BLaER1 treated with 17β-estradiol and CSF1 and Interleukin-3, amounts not matched to agents 10 nM and 100 nM (cell line): ENCODE data around the gene PAX2.
A peak's percentile ranks its signal among the peaks of the same experiment; 100 is the strongest.

Source experiments
- H3K27ac ChIP-seq, 11 experiments: shearing (Covaris generic); formaldehyde crosslinking; 2 replicates each; pipeline ENCODE4 v1.8.1; 2022
- H3K27me3 ChIP-seq, 11 experiments: shearing (Covaris generic); formaldehyde crosslinking; 2 replicates each; pipeline ENCODE4 v1.8.1; 2022
- H3K36me3 ChIP-seq, 11 experiments: shearing (Covaris generic); formaldehyde crosslinking; 2 replicates each; pipeline ENCODE4 v1.8.1; 2022
- H3K4me1 ChIP-seq, 10 experiments: shearing (Covaris generic); formaldehyde crosslinking; 2 replicates each; pipeline ENCODE4 v1.8.1; 2022
- H3K4me2 ChIP-seq, 11 experiments: shearing (Covaris generic); formaldehyde crosslinking; 2 replicates each; pipeline ENCODE4 v1.8.1; 2022
- H3K4me3 ChIP-seq, 10 experiments: shearing (Covaris generic); formaldehyde crosslinking; 2 replicates each; pipeline ENCODE4 v1.8.1; 2022
- H3K9ac ChIP-seq, 11 experiments: shearing (Covaris generic); formaldehyde crosslinking; 2 replicates each; pipeline ENCODE4 v1.8.1; 2022
- H3K9me3 ChIP-seq, 11 experiments: shearing (Covaris generic); formaldehyde crosslinking; replicated peaks in 1 of 11; 2 replicates each; pipeline ENCODE4 v1.8.1; 2022
- H4K20me1 ChIP-seq, 11 experiments: shearing (Covaris generic); formaldehyde crosslinking; 2 replicates each; pipeline ENCODE4 v1.8.1; 2022
- Cebpa-rat ChIP-seq, 11 experiments: shearing (Covaris generic); IDR thresholded peaks; 2 replicates each; pipeline ENCODE4 v1.8.1; 2022

Gene PAX2

DNA sequence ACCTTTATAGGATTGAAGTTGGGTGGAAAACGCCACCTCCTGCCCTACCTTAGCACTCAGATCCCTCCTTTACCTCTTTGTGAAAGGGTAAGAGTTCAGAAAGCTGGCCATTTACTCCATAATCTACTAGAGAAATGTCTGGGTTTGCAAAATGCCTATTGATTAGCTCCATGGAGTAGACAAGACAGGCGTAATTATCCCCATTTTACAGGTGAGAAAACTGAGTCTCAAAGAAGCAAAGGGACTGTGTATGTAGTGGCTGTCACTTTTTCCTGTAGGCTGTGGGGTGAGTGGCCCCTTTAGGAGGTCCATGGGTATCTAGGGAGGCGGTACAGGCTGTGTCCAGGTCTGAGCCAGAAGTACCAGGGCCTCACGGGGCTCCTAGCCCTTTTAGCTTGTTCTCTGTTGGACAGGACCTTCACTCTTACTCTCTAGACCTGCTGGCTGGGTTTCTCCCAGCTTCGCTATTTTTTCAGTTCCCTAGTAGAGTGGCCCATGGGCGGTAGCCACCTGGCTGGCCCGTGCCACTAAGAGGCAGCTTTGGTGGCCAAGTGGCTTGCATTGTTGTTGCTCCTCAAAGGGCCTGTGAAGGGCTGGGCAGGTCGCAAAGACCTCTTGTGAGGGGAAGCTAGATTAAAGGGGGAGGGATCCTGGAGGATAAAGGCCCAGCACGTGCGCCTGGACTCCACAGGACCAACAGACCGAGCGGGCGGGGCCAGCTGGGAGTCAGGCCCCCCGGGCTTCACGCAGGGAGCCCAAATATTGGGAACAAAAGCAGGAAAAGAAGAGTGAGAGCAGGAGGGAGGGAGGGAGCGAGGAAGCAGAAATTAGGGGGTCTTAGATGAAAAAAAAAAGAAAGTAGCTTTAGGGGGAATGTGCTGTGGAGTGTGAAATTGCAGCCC lies 4.7 kb upstream of the PAX2 start:
- TF ChIP-seq Cebpa-rat (IDR thresholded peaks at IDR 0.05): no peak
- Histone ChIP-seq H3K9me3 (no peaks in the 10 kb centered on the region), H3K27me3 (peaks cover 99 to 100% (median 100%) of the 10 kb centered on the region in 11 experiments), H3K27ac (no peak overlapping the region), H3K4me2 (no peak overlapping the region), H4K20me1 (peaks cover 0 to 95% (median 85%) of the 10 kb centered on the region in 11 experiments; a peak in 19 of 22 replicates), H3K4me1 (peaks cover 0 to 42% (median 27%) of the 10 kb centered on the region in 10 experiments; a peak in 14 of 20 replicates), H3K9ac (no peak overlapping the region), H3K4me3 (no peak overlapping the region), H3K36me3 (no peaks in the 10 kb centered on the region)

GRCh38 chr10:100741378-100742075 lies 3.9 kb upstream of the PAX2 start:
- Histone ChIP-seq H3K27ac (no peak overlapping the region), H3K9ac (no peak overlapping the region), H3K27me3 (peaks cover 99 to 100% (median 100%) of the 10 kb centered on the region in 11 experiments), H3K4me3 (peak overlapping the region in 2 of 10 experiments; percentile 13 to 33; a peak in 2 of 20 replicates), H3K4me2 (peak overlapping the region in 3 of 11 experiments; percentile 51 to 73 (median 73); a peak in 6 of 22 replicates), H3K4me1 (peaks cover 0 to 49% (median 30%) of the 10 kb centered on the region in 10 experiments; a peak in 14 of 20 replicates), H4K20me1 (peaks cover 0 to 95% (median 88%) of the 10 kb centered on the region in 11 experiments; a peak in 19 of 22 replicates), H3K36me3 (no peaks in the 10 kb centered on the region), H3K9me3 (no peaks in the 10 kb centered on the region)
- TF ChIP-seq Cebpa-rat (IDR thresholded peaks at IDR 0.05): no peak

DNA sequence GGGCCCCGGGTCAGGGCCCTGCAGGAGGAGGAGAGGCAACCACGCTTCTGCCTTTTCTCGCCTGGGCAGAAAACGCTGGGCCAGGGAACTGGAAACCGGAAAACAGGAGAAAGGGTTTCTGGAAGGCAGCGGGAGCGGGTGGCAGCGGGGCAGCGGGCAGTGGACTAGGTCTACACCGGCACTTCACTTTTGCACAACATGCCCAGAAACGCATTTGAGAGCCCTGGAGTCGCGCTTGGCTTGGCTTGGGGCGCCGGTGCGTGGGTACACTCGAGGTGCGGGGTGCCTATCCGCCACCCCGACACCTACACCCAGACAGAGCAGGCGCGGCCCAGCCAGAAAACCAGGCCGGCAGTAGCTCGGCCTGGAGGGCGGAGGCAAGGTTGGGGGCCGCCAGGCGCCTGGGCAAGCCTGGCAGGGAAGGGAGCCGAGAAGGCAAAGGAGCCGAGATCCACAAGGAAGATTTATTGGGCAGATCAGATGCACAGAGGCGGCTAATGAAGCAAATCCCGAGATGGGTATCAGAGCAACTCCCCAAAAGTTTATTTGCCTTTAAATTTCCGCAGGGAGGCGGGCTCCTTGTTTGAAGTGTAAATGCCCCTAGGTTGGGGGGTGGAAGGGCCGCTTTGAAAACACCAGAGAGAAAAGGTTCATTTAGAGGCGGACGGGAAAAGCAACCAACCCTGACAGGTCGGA lies 3.2 kb upstream of the PAX2 start:
- H4K20me1 ChIP-seq: peaks cover 0 to 97% (median 90%) of the 10 kb centered on the region in 11 experiments; a peak in 19 of 22 replicates
- no peaks in the 10 kb centered on the region for H3K9me3 ChIP-seq
- H3K36me3 ChIP-seq: no peaks in the 10 kb centered on the region
- H3K4me2 ChIP-seq: peak overlapping the region in 5 of 11 experiments; percentile 26 to 73 (median 51); a peak in 9 of 22 replicates
- TF ChIP-seq Cebpa-rat (IDR thresholded peaks at IDR 0.05): no peak
- peak overlapping the region in 1 of 11 experiments; percentile 31; a peak in 1 of 22 replicates for H3K9ac ChIP-seq
- peak overlapping the region in 3 of 10 experiments; percentile 13 to 33 (median 22); a peak in 3 of 20 replicates for H3K4me3 ChIP-seq
- H3K4me1 ChIP-seq: peaks cover 0 to 49% (median 30%) of the 10 kb centered on the region in 10 experiments; a peak in 14 of 20 replicates
- H3K27me3 ChIP-seq: peaks cover 99 to 100% (median 100%) of the 10 kb centered on the region in 11 experiments
- H3K27ac ChIP-seq: no peak overlapping the region

DNA sequence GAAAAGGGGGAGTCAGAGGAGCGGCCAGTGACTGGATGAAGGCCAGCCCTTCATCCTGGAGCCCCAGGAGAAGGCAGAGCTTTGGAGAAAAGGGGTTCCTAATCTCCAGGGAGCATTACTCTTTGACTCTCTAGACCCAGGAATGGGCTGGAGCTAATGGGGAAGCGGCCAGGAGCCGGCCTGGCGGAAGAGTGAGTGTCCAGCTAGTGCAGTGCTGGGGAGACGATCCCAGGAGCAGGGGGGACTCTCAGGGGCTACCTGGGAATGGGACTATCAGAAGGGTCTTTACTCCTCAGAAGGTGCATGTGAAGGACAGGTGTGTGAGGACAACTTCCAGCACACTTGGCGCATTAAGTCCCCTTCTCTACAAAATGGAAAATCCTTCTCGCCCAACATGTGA lies 2.4 kb upstream of the PAX2 start:
- H3K9me3 ChIP-seq: no peaks in the 10 kb centered on the region
- peak overlapping the region in 1 of 11 experiments; percentile 31; a peak in 1 of 22 replicates for H3K9ac ChIP-seq

GRCh38 chr10:100743626-100744135 lies 1.7 kb upstream of the PAX2 start:
- Histone ChIP-seq H4K20me1 (peaks cover 0 to 96% (median 90%) of the 10 kb centered on the region in 11 experiments; a peak in 19 of 22 replicates), H3K36me3 (no peaks in the 10 kb centered on the region), H3K9me3 (no peaks in the 10 kb centered on the region), H3K4me2 (peak overlapping the region; percentile 1 to 84 (median 43); a peak in 15 of 22 replicates), H3K27ac (no peak overlapping the region), H3K4me1 (peaks cover 0 to 45% (median 23%) of the 10 kb centered on the region in 10 experiments; a peak in 14 of 20 replicates), H3K4me3 (peak overlapping the region in 3 of 10 experiments; percentile 3 to 48 (median 16); a peak in 3 of 20 replicates), H3K9ac (no peak overlapping the region), H3K27me3 (peaks cover 99 to 100% (median 100%) of the 10 kb centered on the region in 11 experiments)
- no peak for TF ChIP-seq Cebpa-rat (IDR thresholded peaks at IDR 0.05)

More for the DNA sequence above, 2.4 kb upstream of the PAX2 start:
- H3K4me1 ChIP-seq: peaks cover 0 to 48% (median 24%) of the 10 kb centered on the region in 10 experiments; a peak in 14 of 20 replicates
- H3K27me3 ChIP-seq: peaks cover 99 to 100% (median 100%) of the 10 kb centered on the region in 11 experiments
- peak overlapping the region in 2 of 10 experiments; percentile 13 to 33; a peak in 2 of 20 replicates for H3K4me3 ChIP-seq
- peak overlapping the region in 5 of 11 experiments; percentile 26 to 73 (median 51); a peak in 8 of 22 replicates for H3K4me2 ChIP-seq
- H4K20me1 ChIP-seq: peaks cover 0 to 96% (median 90%) of the 10 kb centered on the region in 11 experiments; a peak in 19 of 22 replicates
- no peaks in the 10 kb centered on the region for H3K36me3 ChIP-seq
- no peak for TF ChIP-seq Cebpa-rat (IDR thresholded peaks at IDR 0.05)
- H3K27ac ChIP-seq: no peak overlapping the region

DNA sequence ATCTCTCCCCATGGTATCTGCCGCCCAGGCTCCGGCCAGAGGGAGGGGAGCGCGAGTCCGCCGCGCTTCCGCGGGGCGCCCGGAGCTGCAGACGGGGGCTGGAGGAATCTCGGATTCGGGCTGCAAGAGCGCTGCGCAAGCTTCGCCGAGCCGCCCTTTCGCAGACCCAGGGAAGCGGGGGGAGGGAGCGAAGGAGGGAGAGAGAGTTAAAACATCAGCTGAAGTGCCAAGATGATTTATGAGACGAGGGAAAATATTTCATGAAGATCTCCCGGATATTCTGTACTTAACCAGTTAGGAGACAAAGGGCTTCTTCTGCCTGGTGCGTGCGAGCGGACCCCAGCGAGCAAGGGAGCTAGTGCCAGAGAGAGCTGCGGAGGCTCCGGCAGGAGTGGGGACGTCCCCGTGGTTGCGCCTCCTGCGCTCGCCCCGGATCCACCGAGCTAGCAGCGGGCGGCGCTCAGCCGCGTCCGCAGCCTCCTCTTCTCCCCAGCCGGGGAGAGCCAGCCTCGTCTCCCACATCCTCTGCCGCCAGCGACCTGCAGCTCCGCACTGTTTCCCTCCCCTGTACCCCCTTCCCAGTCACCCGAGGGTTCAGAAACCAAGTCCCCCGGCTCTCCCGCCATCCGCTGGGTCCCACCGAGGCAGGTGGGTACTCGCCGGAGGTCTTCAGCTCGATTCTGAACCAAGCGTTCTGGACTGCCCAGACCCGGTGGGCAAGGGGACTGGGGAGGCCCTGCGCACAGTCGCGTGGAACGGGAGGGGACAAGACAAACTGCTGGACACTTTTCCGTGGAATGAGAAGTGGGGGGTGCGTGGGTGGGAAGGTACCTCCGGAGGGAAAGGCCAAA lies 1.0 kb upstream of the PAX2 start:
- Histone ChIP-seq H3K27ac (no peak overlapping the region), H3K27me3 (peaks cover 99 to 100% (median 100%) of the 10 kb centered on the region in 11 experiments), H4K20me1 (peaks cover 0 to 96% (median 90%) of the 10 kb centered on the region in 11 experiments; a peak in 19 of 22 replicates), H3K36me3 (no peaks in the 10 kb centered on the region), H3K4me1 (peaks cover 0 to 45% (median 23%) of the 10 kb centered on the region in 10 experiments; a peak in 14 of 20 replicates), H3K4me3 (peak overlapping the region in 5 of 10 experiments; percentile 3 to 48 (median 16); a peak in 6 of 20 replicates), H3K4me2 (peak overlapping the region; percentile 1 to 84 (median 43); a peak in 16 of 22 replicates), H3K9ac (no peak overlapping the region), H3K9me3 (no peaks in the 10 kb centered on the region)
- no peak for TF ChIP-seq Cebpa-rat (IDR thresholded peaks at IDR 0.05)
